DLD1 (cell line): Measurements from ENCODE around the gene RNF11.
"Not testable (repeated sequence)": the region's sequence is repeated elsewhere in the genome, so short reads cannot be mapped to it uniquely, and the experiment has no call there.

ENCODE experiments used
- in situ Hi-C: cut with HindIII; loops from 2 replicates; pipeline ENCODE4 v1.10.0; 2017; ENCODE audit warnings: low sequenced_read_pairs

Gene RNF11

GRCh38 chr1:51235673-51236530, at the start of gene RNF11:
RNF11 (plus strand) TSS chr1:51236273; CDS start chr1:51236757, 484 bp downstream.
- in situ Hi-C loops: no loop called here

- in situ Hi-C loops: no loop called here
These were observed 47.8 kb upstream of the RNF11 start for GRCh38 chr1:51188230-51188629.

GRCh38 chr1:51189421-51190073, 46.5 kb upstream of the RNF11 start:
- in situ Hi-C loops: no loop called here

- in situ Hi-C loops: no loop called here
These were observed 45.1 kb upstream of the RNF11 start for GRCh38 chr1:51190961-51191360.

GRCh38 chr1:51192213-51192843, 43.7 kb upstream of the RNF11 start:
- in situ Hi-C loops: no loop called here

GRCh38 chr1:51193564-51193963, 42.5 kb upstream of the RNF11 start:
- in situ Hi-C loops: no loop called here

- in situ Hi-C loops: no loop called here
These were observed 32.8 kb upstream of the RNF11 start for GRCh38 chr1:51203121-51203873.

- in situ Hi-C loops: no loop called here
These were observed 32.2 kb upstream of the RNF11 start for GRCh38 chr1:51203874-51204245.

GRCh38 chr1:51210055-51210454, 26.0 kb upstream of the RNF11 start:
- in situ Hi-C loops: no loop called here

GRCh38 chr1:51210676-51211075, 25.4 kb upstream of the RNF11 start:
- in situ Hi-C loops: no loop called here

- in situ Hi-C loops: no loop called here
These were observed 21.4 kb upstream of the RNF11 start for GRCh38 chr1:51214615-51215131.

- in situ Hi-C loops: no loop called here
These were observed 20.9 kb upstream of the RNF11 start for GRCh38 chr1:51215169-51215568.

GRCh38 chr1:51216631-51217030, 19.4 kb upstream of the RNF11 start:
- in situ Hi-C loops: no loop called here

- in situ Hi-C loops: no loop called here
These were observed 19.0 kb upstream of the RNF11 start for GRCh38 chr1:51217101-51217500.

GRCh38 chr1:51218570-51218969, 17.5 kb upstream of the RNF11 start:
- in situ Hi-C loops: no loop called here

GRCh38 chr1:51219022-51219421, 17.1 kb upstream of the RNF11 start:
- in situ Hi-C loops: no loop called here

GRCh38 chr1:51221529-51221928, 14.5 kb upstream of the RNF11 start:
- in situ Hi-C loops: not testable (repeated sequence)

- in situ Hi-C loops: no loop called here
These were observed 13.8 kb upstream of the RNF11 start for GRCh38 chr1:51222136-51222787.

GRCh38 chr1:51222809-51223208, 13.3 kb upstream of the RNF11 start:
- in situ Hi-C loops: no loop called here

- in situ Hi-C loops: no loop called here
These were observed 11.8 kb upstream of the RNF11 start for GRCh38 chr1:51224255-51224654.
